GM18873 (cell line): Measurements from ENCODE around the gene PARD3.

ENCODE experiments used
- ATAC-seq: cut with Tn5 transposase; IDR thresholded peaks from one replicate; pipeline ENCODE4 v1.9.1; 2021; ENCODE audit warnings: mild to moderate bottlenecking, moderate library complexity, moderate number of reproducible peaks; ENCODE audit not compliant: unreplicated experiment, low FRiP score

PARD3 gene

DNA sequence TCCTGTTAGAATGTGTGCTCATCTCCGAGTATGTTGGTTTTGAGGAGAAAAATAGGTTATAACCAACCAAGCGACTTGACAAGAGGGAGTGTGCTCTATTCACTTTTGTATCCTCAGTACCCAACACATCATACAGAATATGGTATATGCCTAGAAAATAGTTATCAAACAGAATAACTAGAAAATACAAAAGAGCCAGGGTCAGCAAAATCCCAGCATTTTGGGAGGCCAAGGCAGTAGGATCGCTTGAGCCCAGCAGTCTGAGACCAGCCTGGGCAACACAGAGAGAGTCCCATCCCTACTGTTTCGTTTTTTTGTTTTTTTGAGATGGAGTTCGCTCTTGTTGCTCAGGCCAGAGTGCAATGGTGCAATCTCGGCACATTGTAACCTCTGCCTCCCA, 257.9 kb downstream of the PARD3 start:
- no peak for ATAC-seq

DNA sequence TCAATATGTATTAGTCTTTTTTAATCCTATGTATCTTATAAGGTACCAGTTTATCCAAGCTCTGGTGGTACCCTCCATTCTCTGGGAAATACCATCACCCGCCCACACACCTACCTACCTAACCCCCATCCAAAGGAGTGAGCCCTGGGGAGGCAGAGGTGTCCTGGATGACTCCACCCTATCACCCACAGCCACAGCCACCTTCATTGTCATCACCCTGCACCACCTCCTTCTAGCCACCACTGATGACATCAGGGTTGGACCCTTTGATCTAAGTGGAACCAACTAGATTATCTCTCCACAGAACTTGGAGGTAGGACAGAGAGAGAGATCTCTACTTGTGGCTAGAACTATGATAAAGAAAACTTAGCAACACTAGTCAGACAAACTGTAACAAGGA, 259.4 kb downstream of the PARD3 start:
- ATAC-seq = no peak

GRCh38 chr10:34553747-34554146, 261.3 kb downstream of the PARD3 start:
- no peak for ATAC-seq

- no peak for ATAC-seq
Measured at GRCh38 chr10:34551295-34551694, 263.8 kb downstream of the PARD3 start.

- no peak for ATAC-seq
Measured at GRCh38 chr10:34549953-34550352, 265.1 kb downstream of the PARD3 start.

DNA sequence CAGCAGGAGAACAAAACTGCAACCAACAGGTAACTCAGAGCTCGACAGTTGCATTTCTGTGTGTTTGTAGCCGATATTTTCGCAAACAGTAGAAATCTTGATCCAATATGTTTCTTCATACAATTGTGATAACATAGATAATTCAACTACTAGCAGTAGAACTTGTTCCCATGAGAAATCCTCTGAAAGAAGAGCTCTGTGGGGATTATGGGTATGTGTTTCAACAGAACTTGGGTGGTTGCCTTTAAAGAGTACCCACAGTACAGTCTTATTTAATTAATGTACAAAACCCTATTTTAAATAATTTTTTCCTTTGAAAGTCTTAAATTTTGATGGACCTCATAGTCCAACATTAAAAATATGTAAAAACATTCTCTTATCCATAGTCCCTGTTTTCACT, 266.1 kb downstream of the PARD3 start:
- no peak for ATAC-seq

GRCh38 chr10:34548466-34548865, 266.6 kb downstream of the PARD3 start:
- no peak for ATAC-seq

DNA sequence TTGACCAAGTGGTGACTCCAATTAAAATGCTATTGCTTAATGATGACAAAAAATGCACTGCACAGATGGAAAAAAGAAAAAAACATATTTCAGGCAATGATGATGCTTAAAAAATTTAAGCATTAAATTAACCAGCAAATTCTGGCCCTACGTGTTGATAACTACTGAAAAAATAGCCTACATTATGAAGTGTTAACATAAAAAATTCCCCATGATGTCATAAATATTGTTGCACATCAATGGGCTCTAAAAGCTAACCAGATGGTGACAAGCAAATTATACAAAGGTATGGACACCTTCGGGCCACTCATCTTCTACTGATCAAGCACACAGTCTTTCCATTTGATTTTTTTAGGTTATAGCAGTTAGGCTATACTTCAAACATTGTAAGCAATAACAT, 267.4 kb downstream of the PARD3 start:
- ATAC-seq = no peak

DNA sequence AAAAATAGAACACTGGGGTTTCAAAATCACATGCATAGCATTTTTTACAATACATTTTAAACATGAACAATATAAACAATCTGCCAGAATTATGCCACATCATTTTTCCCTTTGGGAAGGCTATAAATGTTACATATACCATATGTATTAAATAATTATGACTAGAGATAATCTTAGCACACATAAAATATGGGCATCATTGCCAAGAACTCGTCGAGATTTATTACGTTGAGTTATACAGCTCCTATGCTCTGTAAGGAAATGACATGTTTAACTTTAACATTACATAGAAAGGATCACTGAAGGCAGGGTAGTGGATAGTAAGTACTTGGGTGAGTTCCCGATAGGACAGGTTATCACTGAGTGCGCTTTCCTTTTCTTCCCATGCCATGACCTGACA, 267.8 kb downstream of the PARD3 start:
- no peak for ATAC-seq

- ATAC-seq = no peak
Measured at GRCh38 chr10:34544400-34544799, 270.7 kb downstream of the PARD3 start.

- ATAC-seq = no peak
Measured at GRCh38 chr10:34543716-34544115, 271.4 kb downstream of the PARD3 start.

- ATAC-seq = no peak
Measured at GRCh38 chr10:34540492-34540891, 274.6 kb downstream of the PARD3 start.

DNA sequence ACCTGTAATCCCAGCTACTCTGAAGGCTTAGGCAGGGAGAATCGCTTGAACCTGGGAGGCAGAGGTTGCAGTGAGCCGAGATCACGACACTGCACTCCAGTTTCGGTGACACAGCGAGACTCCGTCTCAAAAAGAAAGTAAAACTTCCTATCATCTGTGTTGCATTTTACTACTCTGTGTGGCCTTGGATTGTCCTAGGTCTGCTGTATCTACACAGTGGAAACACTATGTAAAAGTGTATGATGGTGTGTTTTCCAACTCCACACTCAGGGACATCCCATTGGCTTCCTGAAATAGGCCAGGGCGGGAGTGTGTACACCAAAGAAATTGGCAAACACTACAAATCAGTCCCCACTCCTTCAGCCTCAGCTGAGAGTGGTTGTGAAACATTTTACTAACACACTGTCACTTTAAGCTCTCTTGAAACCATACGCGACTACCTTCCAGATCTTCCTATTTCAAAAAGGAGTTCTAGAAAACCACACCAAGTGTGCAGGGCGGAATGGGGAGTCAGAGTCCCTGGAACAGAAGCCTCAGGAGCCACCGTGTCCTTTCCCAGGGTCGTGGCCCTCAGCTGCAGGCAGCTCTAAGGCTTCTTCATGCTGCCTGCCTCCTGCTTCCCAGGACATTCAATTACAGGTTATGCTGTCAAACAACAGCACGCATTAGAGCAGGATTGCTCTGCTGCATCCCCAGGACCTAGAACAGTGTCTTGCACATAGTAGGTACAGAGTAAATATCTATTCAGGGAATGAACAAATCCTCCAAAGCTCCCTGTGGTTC, 275.4 kb downstream of the PARD3 start:
- peak; percentile 41 for ATAC-seq

GRCh38 chr10:34538281-34538829, 276.7 kb downstream of the PARD3 start:
- peak; percentile 39 for ATAC-seq

GRCh38 chr10:34537629-34538231, 277.4 kb downstream of the PARD3 start:
- peak; percentile 73 for ATAC-seq

- ATAC-seq = no peak
Measured at GRCh38 chr10:34535872-34536271, 279.2 kb downstream of the PARD3 start.

GRCh38 chr10:34530778-34531177, 284.3 kb downstream of the PARD3 start:
- no peak for ATAC-seq

DNA sequence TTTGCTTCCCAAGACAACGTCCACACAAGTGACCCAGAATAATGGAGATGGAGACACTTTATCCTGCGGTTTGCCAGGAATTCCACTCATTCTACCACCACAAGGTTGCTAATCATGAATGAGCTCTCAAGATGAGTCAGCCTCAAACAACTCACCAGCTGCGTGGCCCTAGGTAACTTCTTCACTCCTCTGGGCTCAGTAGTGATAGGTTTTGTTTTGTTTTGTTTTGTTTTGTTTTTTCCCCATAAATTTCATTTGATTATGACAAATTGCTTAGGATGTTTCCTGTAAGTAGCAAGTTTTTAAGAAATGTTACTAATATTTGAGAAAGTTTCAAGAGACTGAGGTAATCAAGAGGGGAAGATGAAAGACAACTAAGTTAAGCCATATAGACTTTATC, 286.8 kb downstream of the PARD3 start:
- no peak for ATAC-seq

DNA sequence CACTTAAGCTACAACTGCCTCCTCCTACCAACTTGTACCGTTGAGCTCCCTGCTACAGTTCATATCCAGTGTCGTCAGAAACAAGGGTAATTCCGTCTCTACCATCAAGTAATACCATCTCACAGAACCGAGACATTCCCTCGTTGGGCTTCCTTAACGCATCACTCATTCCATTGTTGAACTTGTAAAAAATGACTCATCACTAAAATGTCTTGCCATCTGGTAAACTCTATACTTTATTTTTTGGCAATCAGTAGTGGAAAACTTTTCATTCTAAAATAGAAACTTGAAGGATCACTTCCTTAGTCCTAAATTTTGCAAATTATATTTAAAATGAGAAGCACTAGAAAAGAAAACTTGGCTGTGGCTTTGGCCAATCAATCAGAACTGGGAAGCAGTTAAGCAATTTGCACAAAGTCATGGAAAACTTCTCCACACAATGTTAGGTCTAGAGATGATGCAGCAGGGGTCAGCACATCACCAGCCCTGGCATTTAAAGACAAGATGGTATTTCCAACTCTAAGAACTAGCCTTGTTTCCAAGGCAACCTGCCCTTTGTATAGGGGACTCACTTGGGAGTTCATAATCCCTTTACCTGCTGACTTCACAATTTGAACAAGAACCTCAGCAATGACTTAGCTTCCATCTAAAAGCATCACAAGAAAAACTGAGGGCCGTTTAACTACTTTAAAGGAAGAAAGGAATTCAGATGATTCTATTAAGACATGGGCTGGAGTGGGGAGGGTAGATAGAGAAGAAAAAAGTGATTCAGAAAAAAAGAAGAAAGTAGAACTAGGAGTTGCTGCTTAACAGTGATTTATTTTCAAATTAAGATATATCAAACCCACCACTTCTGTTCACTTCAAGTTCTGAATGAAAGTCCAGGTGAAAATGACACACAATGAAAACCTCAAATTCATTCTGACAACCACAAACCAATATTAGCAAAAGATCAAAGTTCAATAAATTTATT, 288.1 kb downstream of the PARD3 start:
- ATAC-seq = no peak

GRCh38 chr10:34526186-34526585, 288.9 kb downstream of the PARD3 start:
- no peak for ATAC-seq
